Muscle layer of colon (tissue), 2 donors: Measurements from ENCODE around the gene PLA2G4A.

Experiments used
- H3K27ac ChIP-seq: one replicate; pipeline ENCODE4 v1.7.0; 2013; ENCODE audit warnings: low read depth, mild to moderate bottlenecking, low read length, moderate library complexity
- H3K27me3 ChIP-seq, 2 donors: one replicate each; pipeline ENCODE4 v1.7.0; 2013; ENCODE audit warnings: low read length in 2 of 2, mild to moderate bottlenecking in 2 of 2; ENCODE audit not compliant: insufficient read depth in 2 of 2, control insufficient read depth in 1 of 2
- H3K36me3 ChIP-seq: one replicate; pipeline ENCODE4 v1.7.0; 2013; ENCODE audit warnings: mild to moderate bottlenecking, low read length; ENCODE audit not compliant: insufficient read depth
- H3K4me1 ChIP-seq: one replicate; pipeline ENCODE4 v1.7.0; 2013; ENCODE audit warnings: mild to moderate bottlenecking, low read length; ENCODE audit not compliant: insufficient read depth
- H3K4me3 ChIP-seq, 2 donors: one replicate each; pipeline ENCODE4 v1.7.0; 2013; ENCODE audit warnings: low read length in 2 of 2, low read depth in 1 of 2, mild to moderate bottlenecking in 1 of 2, moderate library complexity in 1 of 2
- H3K9ac ChIP-seq: one replicate; pipeline ENCODE4 v1.7.0; 2013; ENCODE audit warnings: low read length
- H3K9me3 ChIP-seq: one replicate; pipeline ENCODE4 v1.7.0; 2013; ENCODE audit warnings: mild to moderate bottlenecking, low read length
- donor health status: abdominal sarcoma.
- donor health status: Adenocarcinoma of cecum.

Gene PLA2G4A

DNA sequence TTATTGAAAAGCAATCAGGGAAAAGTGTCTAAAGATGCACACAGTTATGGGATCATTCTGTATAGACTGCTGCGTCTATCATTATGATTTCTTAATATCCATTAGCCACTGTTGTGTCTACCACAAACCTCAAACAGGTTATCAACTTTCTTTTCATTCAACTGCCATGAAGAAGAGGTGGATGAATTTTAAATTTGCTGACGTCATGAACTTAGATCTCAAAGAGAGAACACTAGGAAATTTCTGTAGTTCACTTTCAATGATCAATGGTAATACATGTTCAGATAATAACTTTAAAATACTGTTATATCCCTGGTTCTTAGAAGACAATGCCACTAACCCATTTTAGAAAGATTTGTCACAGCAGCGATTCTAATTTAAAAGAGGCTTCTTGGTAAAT lies 6.7 kb downstream of the PLA2G4A start:
- no peaks in the 10 kb centered on the region for H3K36me3 ChIP-seq

GRCh38 chr1:186837806-186838205 lies 9.1 kb downstream of the PLA2G4A start:
- H3K4me1 ChIP-seq: peaks cover 50% of the 10 kb centered on the region
- H3K9ac ChIP-seq: no peak overlapping the region
- H3K9me3 ChIP-seq: no peaks in the 10 kb centered on the region
- no peaks in the 10 kb centered on the region for H3K27me3 ChIP-seq
- no peak overlapping the region for H3K4me3 ChIP-seq
- H3K27ac ChIP-seq: no peak overlapping the region
- no peaks in the 10 kb centered on the region for H3K36me3 ChIP-seq

More for the DNA sequence above, 6.7 kb downstream of the PLA2G4A start:
- H3K27me3 ChIP-seq: no peaks in the 10 kb centered on the region
- peaks cover 49% of the 10 kb centered on the region for H3K4me1 ChIP-seq
- H3K27ac ChIP-seq: no peak overlapping the region
- H3K4me3 ChIP-seq: no peak overlapping the region
- no peaks in the 10 kb centered on the region for H3K9me3 ChIP-seq
- no peak overlapping the region for H3K9ac ChIP-seq

GRCh38 chr1:186838380-186839040 lies 9.8 kb downstream of the PLA2G4A start:
- no peaks in the 10 kb centered on the region for H3K9me3 ChIP-seq
- H3K4me3 ChIP-seq: no peak overlapping the region
- no peak overlapping the region for H3K9ac ChIP-seq
- H3K27ac ChIP-seq: no peak overlapping the region
- no peaks in the 10 kb centered on the region for H3K27me3 ChIP-seq
- H3K36me3 ChIP-seq: no peaks in the 10 kb centered on the region
- H3K4me1 ChIP-seq: peaks cover 49% of the 10 kb centered on the region

DNA sequence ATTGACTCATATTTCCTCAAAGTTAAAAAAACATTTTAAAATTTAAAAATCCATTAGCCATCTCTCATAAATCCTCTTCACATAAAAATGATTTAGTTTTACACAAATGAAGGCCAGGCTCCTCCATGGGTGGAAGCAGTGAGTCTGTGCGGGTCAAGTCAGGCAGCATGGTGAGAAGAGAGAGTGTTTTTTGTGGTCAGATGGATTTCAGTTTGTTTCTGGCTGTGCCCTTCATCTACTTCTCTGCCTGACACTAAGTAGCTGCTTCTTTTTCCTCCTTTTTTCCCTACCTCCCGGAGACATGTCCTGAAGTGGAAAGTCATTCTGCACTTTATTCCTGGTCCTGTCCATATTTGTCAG lies 10.3 kb downstream of the PLA2G4A start:
- H3K27ac ChIP-seq: peak overlapping the region; percentile 38
- H3K4me1 ChIP-seq: peaks cover 44% of the 10 kb centered on the region
- no peak overlapping the region for H3K4me3 ChIP-seq
- H3K27me3 ChIP-seq: no peaks in the 10 kb centered on the region
- no peak overlapping the region for H3K9ac ChIP-seq
- no peaks in the 10 kb centered on the region for H3K9me3 ChIP-seq
- no peaks in the 10 kb centered on the region for H3K36me3 ChIP-seq

DNA sequence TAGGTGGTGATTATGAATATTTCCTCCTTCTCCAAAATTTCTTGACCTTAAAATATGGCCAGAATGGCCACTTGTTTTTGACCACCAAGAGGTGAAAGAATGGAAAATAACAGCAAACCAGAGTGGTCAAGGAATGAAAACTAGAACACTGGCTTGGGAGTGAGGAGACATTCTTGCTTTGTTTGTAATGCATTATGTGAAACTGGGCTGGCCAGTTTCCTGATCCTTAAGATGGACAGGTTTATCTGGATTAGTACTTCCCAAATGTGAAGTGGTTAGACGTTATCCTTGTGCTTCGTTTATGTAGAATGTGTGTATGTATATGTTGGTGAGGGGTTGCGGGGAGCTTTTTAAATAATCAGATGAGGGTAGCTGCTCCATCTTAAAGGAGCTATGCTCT lies 12.8 kb downstream of the PLA2G4A start:
- Histone ChIP-seq H3K9ac (no peak overlapping the region), H3K27me3 (no peaks in the 10 kb centered on the region), H3K36me3 (no peaks in the 10 kb centered on the region), H3K4me3 (no peak overlapping the region), H3K9me3 (no peaks in the 10 kb centered on the region), H3K4me1 (peaks cover 42% of the 10 kb centered on the region), H3K27ac (no peak overlapping the region)

GRCh38 chr1:186842547-186842946 lies 13.8 kb downstream of the PLA2G4A start:
- peaks cover 42% of the 10 kb centered on the region for H3K4me1 ChIP-seq
- H3K27ac ChIP-seq: no peak overlapping the region
- no peak overlapping the region for H3K4me3 ChIP-seq
- H3K36me3 ChIP-seq: no peaks in the 10 kb centered on the region
- H3K9ac ChIP-seq: no peak overlapping the region
- no peaks in the 10 kb centered on the region for H3K27me3 ChIP-seq
- no peaks in the 10 kb centered on the region for H3K9me3 ChIP-seq

DNA sequence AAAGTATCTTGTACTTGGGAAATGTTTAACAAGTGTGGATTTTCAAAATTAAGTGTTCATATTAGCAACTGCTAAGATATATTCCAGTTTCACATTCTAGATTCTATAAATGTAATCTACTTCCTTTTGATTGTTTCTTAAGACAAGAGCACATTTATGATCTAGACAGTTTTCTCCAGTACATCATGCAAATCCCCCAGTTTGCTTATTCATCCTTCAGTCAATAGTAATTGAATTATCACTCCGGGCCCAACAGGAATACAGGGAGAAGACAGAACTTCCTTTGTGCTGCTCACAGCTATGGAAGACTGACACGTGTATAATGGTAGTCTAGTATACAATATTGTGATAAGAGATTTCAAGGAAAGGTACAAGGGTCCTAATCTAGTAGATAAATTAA lies 14.5 kb downstream of the PLA2G4A start:
- no peaks in the 10 kb centered on the region for H3K27me3 ChIP-seq
- no peaks in the 10 kb centered on the region for H3K36me3 ChIP-seq
- H3K27ac ChIP-seq: no peak overlapping the region
- H3K4me1 ChIP-seq: peaks cover 47% of the 10 kb centered on the region
- H3K9me3 ChIP-seq: no peaks in the 10 kb centered on the region
- H3K4me3 ChIP-seq: no peak overlapping the region
- H3K9ac ChIP-seq: no peak overlapping the region

DNA sequence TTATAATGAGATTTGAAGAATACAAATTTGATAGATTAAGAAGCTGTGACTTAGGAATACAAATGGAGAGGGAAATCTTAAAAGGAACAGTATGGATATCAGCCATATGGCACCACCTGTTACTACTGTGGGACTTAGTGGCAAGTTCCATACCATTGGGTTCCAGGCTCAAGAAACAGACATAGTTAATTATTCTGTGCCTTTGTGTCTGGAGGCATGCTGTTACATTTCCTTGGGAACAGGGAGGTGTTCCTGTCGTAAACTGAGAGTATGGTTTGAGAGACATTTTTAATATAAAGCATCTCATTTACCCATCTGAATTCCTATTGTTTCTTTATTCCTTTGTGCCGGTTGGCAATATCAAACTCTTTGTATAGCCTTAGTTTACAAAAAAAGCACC lies 15.2 kb downstream of the PLA2G4A start:
- Histone ChIP-seq H3K9ac (no peak overlapping the region), H3K9me3 (no peaks in the 10 kb centered on the region), H3K27me3 (no peaks in the 10 kb centered on the region), H3K4me1 (peaks cover 43% of the 10 kb centered on the region), H3K27ac (no peak overlapping the region), H3K36me3 (no peaks in the 10 kb centered on the region), H3K4me3 (no peak overlapping the region)

DNA sequence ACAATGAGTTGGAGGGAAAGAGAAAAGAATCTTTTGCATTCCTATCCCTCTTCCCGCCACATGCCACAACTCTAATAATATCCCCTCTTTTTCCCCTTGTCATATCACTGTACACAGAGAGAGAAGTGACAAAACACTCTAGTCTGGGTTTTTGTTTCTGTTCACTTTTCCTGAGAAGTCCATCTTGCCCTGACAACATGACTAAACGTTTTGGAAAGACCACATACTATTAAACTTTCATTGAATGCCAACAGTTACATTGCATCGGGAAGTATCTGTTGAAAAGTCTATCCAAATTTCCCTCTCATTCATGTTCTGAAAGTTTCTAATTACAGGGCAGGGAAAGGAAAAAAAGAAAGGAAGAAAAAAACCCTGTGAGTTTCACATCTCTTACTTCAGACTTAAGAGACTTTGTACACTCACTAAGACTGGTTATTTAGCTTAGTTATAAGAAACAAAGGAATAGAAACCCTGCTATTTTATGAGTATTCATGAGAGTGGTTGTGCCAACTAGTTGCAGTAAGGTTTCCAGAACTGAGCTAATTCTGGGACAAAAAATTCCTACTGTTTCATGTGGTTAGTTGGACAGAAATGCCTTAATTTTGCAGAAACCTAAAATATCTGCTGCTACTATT lies 16.9 kb downstream of the PLA2G4A start:
- Histone ChIP-seq H3K4me3 (no peak overlapping the region), H3K4me1 (peaks cover 28% of the 10 kb centered on the region), H3K9ac (no peak overlapping the region), H3K36me3 (no peaks in the 10 kb centered on the region), H3K27me3 (no peaks in the 10 kb centered on the region), H3K27ac (no peak overlapping the region), H3K9me3 (no peaks in the 10 kb centered on the region)

GRCh38 chr1:186848509-186849130 lies 19.9 kb downstream of the PLA2G4A start:
- no peak overlapping the region for H3K9ac ChIP-seq

GRCh38 chr1:186849271-186849671 lies 20.5 kb downstream of the PLA2G4A start:
- Histone ChIP-seq H3K9me3 (no peaks in the 10 kb centered on the region), H3K27ac (peak overlapping the region; percentile 31), H3K4me1 (peaks cover 16% of the 10 kb centered on the region), H3K4me3 (no peak overlapping the region), H3K36me3 (no peaks in the 10 kb centered on the region), H3K27me3 (no peaks in the 10 kb centered on the region), H3K9ac (no peak overlapping the region)

More at GRCh38 chr1:186848509-186849130, 19.9 kb downstream of the PLA2G4A start:
- no peak overlapping the region for H3K4me3 ChIP-seq
- H3K9me3 ChIP-seq: no peaks in the 10 kb centered on the region
- peak overlapping the region; percentile 31 for H3K27ac ChIP-seq
- H3K4me1 ChIP-seq: peaks cover 16% of the 10 kb centered on the region
- no peaks in the 10 kb centered on the region for H3K36me3 ChIP-seq
- H3K27me3 ChIP-seq: no peaks in the 10 kb centered on the region
